Mesenchymal stem cell (in vitro differentiated cells and primary cell): ENCODE results near the gene ZCCHC3.

Experiments used
- DNase-seq: peaks from one replicate; pipeline ENCODE4 v3.0.0-alpha.2; 2013
- H2AFZ ChIP-seq: one replicate; pipeline ENCODE4 v1.6.1; 2013; ENCODE audit warnings: low read depth, mild to moderate bottlenecking, control low read depth, inconsistent platforms, low read length, moderate library complexity
- H2AK5ac ChIP-seq: 2 replicates; pipeline ENCODE4 v1.6.1; 2013; ENCODE audit warnings: low read length, moderate library complexity, mild to moderate bottlenecking, inconsistent platforms; ENCODE audit not compliant: severe bottlenecking
- H2BK120ac ChIP-seq: one replicate; pipeline ENCODE4 v1.6.1; 2013; ENCODE audit warnings: low read depth, mild to moderate bottlenecking, inconsistent platforms, low read length, moderate library complexity
- H2BK12ac ChIP-seq, 2 experiments: one replicate each; pipeline ENCODE4 v1.6.1; 2013; ENCODE audit warnings: inconsistent platforms in 2 of 2, low read length in 2 of 2, mild to moderate bottlenecking in 2 of 2, moderate library complexity in 2 of 2, control low read depth in 1 of 2
- H2BK15ac ChIP-seq: one replicate; pipeline ENCODE4 v1.6.1; 2013; ENCODE audit warnings: mild to moderate bottlenecking, low read depth, inconsistent platforms; ENCODE audit not compliant: poor library complexity, severe bottlenecking
- H2BK5ac ChIP-seq: 2 replicates; pipeline ENCODE4 v1.6.1; 2013; ENCODE audit warnings: low read depth, mild to moderate bottlenecking, low read length, control low read depth, inconsistent platforms; ENCODE audit not compliant: poor library complexity, severe bottlenecking
- H3K14ac ChIP-seq, 2 experiments: one replicate each; pipeline ENCODE4 v1.6.1; 2013; ENCODE audit warnings: inconsistent platforms in 2 of 2, low read length in 2 of 2, control low read depth in 1 of 2, mild to moderate bottlenecking in 1 of 2, moderate library complexity in 1 of 2
- H3K18ac ChIP-seq, 2 experiments: one replicate each; pipeline ENCODE4 v1.6.1; 2013; ENCODE audit warnings: inconsistent platforms in 2 of 2, low read length in 2 of 2, control low read depth in 1 of 2, low read depth in 1 of 2, mild to moderate bottlenecking in 1 of 2
- H3K23ac ChIP-seq, 2 experiments: one replicate each; pipeline ENCODE4 v1.6.1; 2013; ENCODE audit warnings: inconsistent platforms in 2 of 2, low read length in 2 of 2, mild to moderate bottlenecking in 2 of 2, moderate library complexity in 2 of 2, control low read depth in 1 of 2
- H3K27ac ChIP-seq: 2 replicates; pipeline ENCODE4 v1.5.1; 2013; ENCODE audit warnings: mild to moderate bottlenecking, moderate library complexity, low read length, control low read depth, inconsistent platforms; ENCODE audit not compliant: poor library complexity, severe bottlenecking
- H3K27me3 ChIP-seq, 2 experiments: 2 replicates each; pipeline versions ENCODE4 v1.6.1 to v1.7.0; 2013; ENCODE audit warnings: low read length in 2 of 2, mild to moderate bottlenecking in 2 of 2, moderate library complexity in 2 of 2, control low read depth in 1 of 2, inconsistent platforms in 1 of 2; ENCODE audit not compliant: control insufficient read depth in 1 of 2, insufficient read depth in 1 of 2
- H3K36me3 ChIP-seq, 2 experiments: 2 replicates each; pipeline versions ENCODE4 v1.6.1 to v1.7.0; 2013; ENCODE audit warnings: low read length in 2 of 2, control low read depth in 1 of 2, inconsistent platforms in 1 of 2, low read depth in 1 of 2, mild to moderate bottlenecking in 1 of 2; ENCODE audit not compliant: insufficient read depth in 2 of 2, control insufficient read depth in 1 of 2
- H3K4ac ChIP-seq, 2 experiments: one replicate each; pipeline ENCODE4 v1.6.1; 2013; ENCODE audit warnings: inconsistent platforms in 2 of 2, low read length in 2 of 2, mild to moderate bottlenecking in 2 of 2, moderate library complexity in 2 of 2, control low read depth in 1 of 2, low read depth in 1 of 2
- H3K4me1 ChIP-seq: 2 replicates; pipeline ENCODE4 v1.6.1; 2013; ENCODE audit warnings: low read depth, low read length, control low read depth; ENCODE audit not compliant: control insufficient read depth, insufficient read depth
- H3K4me2 ChIP-seq: 2 replicates; pipeline ENCODE4 v1.6.1; 2013; ENCODE audit warnings: low read length, mild to moderate bottlenecking, inconsistent platforms; ENCODE audit not compliant: poor library complexity, severe bottlenecking
- H3K4me3 ChIP-seq, 2 experiments: 2 replicates each; pipeline versions ENCODE4 v1.5.1 to v1.7.0; 2013; ENCODE audit warnings: low read length in 2 of 2, mild to moderate bottlenecking in 2 of 2, control low read depth in 1 of 2, low read depth in 1 of 2; ENCODE audit not compliant: insufficient read depth in 1 of 2
- H3K79me1 ChIP-seq: replicated peaks from 2 replicates; pipeline ENCODE4 v1.6.1; 2013; ENCODE audit warnings: mild to moderate bottlenecking, control low read depth, low read length, inconsistent platforms; ENCODE audit not compliant: poor library complexity, severe bottlenecking
- H3K9ac ChIP-seq: 2 replicates; pipeline ENCODE4 v1.7.0; 2013; ENCODE audit warnings: mild to moderate bottlenecking, low read length, moderate library complexity
- H3K9me3 ChIP-seq: 2 replicates; pipeline ENCODE4 v1.7.0; 2013; ENCODE audit warnings: mild to moderate bottlenecking, low read length; ENCODE audit not compliant: control insufficient read depth
- H4K8ac ChIP-seq: one replicate; pipeline ENCODE4 v1.6.1; 2013; ENCODE audit warnings: inconsistent platforms, mild to moderate bottlenecking, low read length, moderate library complexity
- H4K91ac ChIP-seq: one replicate; pipeline ENCODE4 v1.6.1; 2013; ENCODE audit warnings: mild to moderate bottlenecking, low read length, inconsistent platforms
- WGBS: methylation state at CpG from one replicate; pipeline ENCODE4 v1.1.7; 2013; ENCODE audit warnings: mixed read lengths; 5-methylcytosine and 5-hydroxymethylcytosine counted together

ZCCHC3 gene

GRCh38 chr20:326645-327185 is 29.3 kb downstream of the ZCCHC3 start:
- 1% methylated on average over 38 of the region's 38 CpGs for WGBS
- peak overlapping the region; percentile 82 to 92 for H2BK12ac ChIP-seq
- peaks cover 7% of the 10 kb centered on the region for H3K79me1 ChIP-seq
- H2AFZ ChIP-seq = no peak overlapping the region
- H2BK15ac ChIP-seq = peak overlapping the region; percentile 90
- peak overlapping the region; percentile 71 for H3K4me2 ChIP-seq
- peaks cover 31% of the 10 kb centered on the region for H3K4me1 ChIP-seq
- H3K9me3 ChIP-seq = no peaks in the 10 kb centered on the region
- peak overlapping the region; percentile 84 for H3K27ac ChIP-seq
- peak overlapping the region; percentile 88 for H3K9ac ChIP-seq
- peak overlapping the region; percentile 1 to 66 for H3K23ac ChIP-seq
- H3K14ac ChIP-seq = peak overlapping the region; percentile 1 to 99
- peaks cover 3 to 18% of the 10 kb centered on the region in 2 experiments for H3K36me3 ChIP-seq
- peak overlapping the region; percentile 97 for H2BK120ac ChIP-seq
- H2AK5ac ChIP-seq = no peak overlapping the region
- peak overlapping the region; percentile 87 for H2BK5ac ChIP-seq
- peak overlapping the region; percentile 91 to 98 for H3K18ac ChIP-seq
- peak overlapping the region; percentile 88 to 96 for H3K4me3 ChIP-seq
- H4K91ac ChIP-seq = peak overlapping the region; percentile 91
- peak overlapping the region; percentile 66 for H4K8ac ChIP-seq
- H3K4ac ChIP-seq = peak overlapping the region; percentile 92 to 100
- no peaks in the 10 kb centered on the region for H3K27me3 ChIP-seq
- peak; percentile 47 for DNase-seq

- H3K27ac ChIP-seq = peak overlapping the region; percentile 41
- H3K4me3 ChIP-seq = peak overlapping the region; percentile 88 to 96
- H2BK15ac ChIP-seq = no peak overlapping the region
- peak overlapping the region; percentile 91 for H4K91ac ChIP-seq
- H3K9me3 ChIP-seq = no peaks in the 10 kb centered on the region
- peak overlapping the region; percentile 88 for H3K9ac ChIP-seq
- WGBS = 3% methylated on average over 41 of the region's 47 CpGs
- H3K4ac ChIP-seq = peak overlapping the region; percentile 60 to 71
- H3K4me1 ChIP-seq = peaks cover 31% of the 10 kb centered on the region
- no peaks in the 10 kb centered on the region for H3K27me3 ChIP-seq
- H3K18ac ChIP-seq = peak overlapping the region in 1 of 2 experiments; percentile 75
- H3K4me2 ChIP-seq = peak overlapping the region; percentile 71
- H2BK5ac ChIP-seq = peak overlapping the region; percentile 87
- H3K36me3 ChIP-seq = peaks cover 3 to 18% of the 10 kb centered on the region in 2 experiments
- peak overlapping the region in 1 of 2 experiments; percentile 37 for H2BK12ac ChIP-seq
- H2AFZ ChIP-seq = no peak overlapping the region
- H2AK5ac ChIP-seq = no peak overlapping the region
- H3K79me1 ChIP-seq = peaks cover 7% of the 10 kb centered on the region
- DNase-seq = peak; percentile 94
- H3K14ac ChIP-seq = peak overlapping the region in 1 of 2 experiments; percentile 61
- no peak overlapping the region for H4K8ac ChIP-seq
- peak overlapping the region in 1 of 2 experiments; percentile 75 for H3K23ac ChIP-seq
- peak overlapping the region; percentile 97 for H2BK120ac ChIP-seq
These were observed 30.0 kb downstream of the ZCCHC3 start for GRCh38 chr20:327186-328026.

- Histone ChIP-seq H3K9me3 (no peaks in the 10 kb centered on the region), H3K36me3 (peaks cover 3 to 21% of the 10 kb centered on the region in 2 experiments), H2BK120ac (no peak overlapping the region), H2AK5ac (no peak overlapping the region), H4K8ac (peak overlapping the region; percentile 1), H3K4me2 (peak overlapping the region; percentile 71), H2BK12ac (peak overlapping the region in 1 of 2 experiments; percentile 37), H2BK15ac (no peak overlapping the region), H3K4ac (peak overlapping the region; percentile 60 to 71), H2AFZ (no peak overlapping the region), H3K23ac (peak overlapping the region in 1 of 2 experiments; percentile 75), H3K4me1 (peaks cover 31% of the 10 kb centered on the region), H3K27me3 (no peaks in the 10 kb centered on the region), H3K18ac (peak overlapping the region in 1 of 2 experiments; percentile 75), H3K9ac (peak overlapping the region; percentile 88), H3K4me3 (peak overlapping the region; percentile 88 to 96), H4K91ac (no peak overlapping the region), H3K14ac (peak overlapping the region in 1 of 2 experiments; percentile 87), H2BK5ac (no peak overlapping the region), H3K27ac (peak overlapping the region; percentile 30), H3K79me1 (peaks cover 7% of the 10 kb centered on the region)
- no peak for DNase-seq
- 64% methylated on average over 28 of the region's 31 CpGs for WGBS
These were observed 30.9 kb downstream of the ZCCHC3 start for GRCh38 chr20:328027-328974.
